HG02885 (cell line): ENCODE measurements around the gene ACTN4.

ENCODE experiments used
- ATAC-seq: cut with Tn5 transposase; IDR thresholded peaks from one replicate; pipeline ENCODE4 v1.9.1; 2021; ENCODE audit warnings: mild to moderate bottlenecking; ENCODE audit not compliant: unreplicated experiment, poor library complexity

ACTN4 gene

GRCh38 chr19:38705197-38706019 lies 58.0 kb downstream of the ACTN4 start:
- ATAC-seq: no peak

GRCh38 chr19:38706792-38707511 lies 59.5 kb downstream of the ACTN4 start:
- no peak for ATAC-seq

- no peak for ATAC-seq
These were observed 60.2 kb downstream of the ACTN4 start for GRCh38 chr19:38707512-38708114.

GRCh38 chr19:38708413-38709024 lies 61.1 kb downstream of the ACTN4 start:
- no peak for ATAC-seq

- no peak for ATAC-seq
These were observed 61.7 kb downstream of the ACTN4 start for GRCh38 chr19:38709119-38709518.

- ATAC-seq: no peak
These were observed 62.4 kb downstream of the ACTN4 start for GRCh38 chr19:38709671-38710415.

GRCh38 chr19:38710416-38710702 lies 62.9 kb downstream of the ACTN4 start:
- no peak for ATAC-seq

GRCh38 chr19:38710928-38711725 lies 63.7 kb downstream of the ACTN4 start:
- no peak for ATAC-seq

GRCh38 chr19:38711726-38712153 lies 64.3 kb downstream of the ACTN4 start:
- no peak for ATAC-seq

- ATAC-seq: no peak
These were observed 64.8 kb downstream of the ACTN4 start for GRCh38 chr19:38712161-38712748.

- ATAC-seq: no peak
These were observed 65.8 kb downstream of the ACTN4 start for GRCh38 chr19:38713227-38713649.

GRCh38 chr19:38713865-38714264 lies 66.4 kb downstream of the ACTN4 start:
- ATAC-seq: no peak

GRCh38 chr19:38714354-38714778 lies 66.9 kb downstream of the ACTN4 start:
- no peak for ATAC-seq

GRCh38 chr19:38715555-38715954 lies 68.1 kb downstream of the ACTN4 start:
- ATAC-seq: no peak

- no peak for ATAC-seq
These were observed 69.6 kb downstream of the ACTN4 start for GRCh38 chr19:38717051-38717450.

GRCh38 chr19:38717855-38718254 lies 70.4 kb downstream of the ACTN4 start:
- ATAC-seq: no peak

GRCh38 chr19:38718747-38719543 lies 71.5 kb downstream of the ACTN4 start:
- no peak for ATAC-seq
